Measurements from ENCODE around the gene CHRNA1. TPM values are rescaled to one million over a fixed set of nuclear protein-coding genes. Genes with fewer than 3 reads are reported as not detected.

CHRNA1 gene
- polyA plus RNA-seq, 1 of the 3 experiments (the other 2 are of a cell fraction): 0.02 TPM

DNA sequence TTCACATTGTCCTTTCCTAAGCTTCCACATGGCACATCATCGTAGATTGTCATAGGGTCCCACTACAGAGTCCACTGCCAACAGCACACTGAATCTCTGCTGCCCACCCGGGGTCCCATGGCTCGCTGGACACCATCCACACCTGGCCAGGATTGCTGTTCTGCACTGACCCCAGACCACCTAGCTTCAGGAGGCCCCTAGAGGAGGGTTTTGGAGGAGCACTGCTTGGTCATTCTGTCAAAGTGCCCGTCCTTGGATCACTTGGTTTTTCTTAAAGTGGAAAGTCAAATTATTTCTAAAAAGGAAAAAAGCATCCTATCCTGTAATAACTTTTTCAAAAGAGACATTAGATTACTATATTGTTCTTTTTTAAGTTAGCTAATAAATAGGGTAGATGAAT lies 59.0 kb downstream of the CHRNA1 start:
- H3K9me2 ChIP-seq: no peaks in the 10 kb centered on the region
- no peak overlapping the region for H3K9ac ChIP-seq
- no peaks in the 10 kb centered on the region for H3K36me3 ChIP-seq (replicated peaks in 1 of 2; ENCODE audit: control insufficient read depth in 1 of 2, insufficient read depth in 2 of 2, low read length in 1 of 2)
- no peak overlapping the region for H3K27ac ChIP-seq (ENCODE audit: low read depth in 2 of 2, low read length in 1 of 2)
- H3K27me3 ChIP-seq (ENCODE audit: insufficient read depth): 0 out of 2 replicates have a peak, but pooled peaks cover 6% of the 10 kb centered on the region
- no peaks in the 10 kb centered on the region for H3K9me3 ChIP-seq
- H3K4me1 ChIP-seq (ENCODE audit: control insufficient read depth in 1 of 2, insufficient read depth in 2 of 2, low read depth in 1 of 2, low read length in 1 of 2): no peaks in the 10 kb centered on the region
- H3K4me2 ChIP-seq: no peak overlapping the region
- H3K4me3 ChIP-seq (ENCODE audit: low read depth in 2 of 2, low read length in 1 of 2): no peak overlapping the region
- H3K79me2 ChIP-seq (ENCODE audit: insufficient read depth): no peaks in the 10 kb centered on the region
- no peaks in the 10 kb centered on the region for H4K20me1 ChIP-seq (ENCODE audit: insufficient read depth)
- CTCF ChIA-PET: interaction anchor here (1.4 to 2.3 kb wide), 3 partner anchors 17 to 1380 kb away, joined by 3 to 7 read pairs (median 7); partner anchors contain the start of gene CHN1
- WGBS (ENCODE audit: low lambda C conversion rate): 33% methylated on average over 4 of the region's 4 CpGs
- no peak for DNase-seq
- TF ChIP-seq RAD21 (IDR thresholded peaks at IDR 0.05; ENCODE audit: low read length) (no peak), FOXM1 (IDR thresholded peaks at IDR 0.05; ENCODE audit: low read depth) (no peak), ELF1 (IDR thresholded peaks at IDR 0.05) (no peak), YY1 (IDR thresholded peaks at IDR 0.05; ENCODE audit: low read depth) (no peak), TCF12 (IDR thresholded peaks at IDR 0.05) (no peak), FOXJ3 (CRISPR knock-in tag; IDR thresholded peaks at IDR 0.05) (no peak)
- TF ChIP-seq, protein P1, sequence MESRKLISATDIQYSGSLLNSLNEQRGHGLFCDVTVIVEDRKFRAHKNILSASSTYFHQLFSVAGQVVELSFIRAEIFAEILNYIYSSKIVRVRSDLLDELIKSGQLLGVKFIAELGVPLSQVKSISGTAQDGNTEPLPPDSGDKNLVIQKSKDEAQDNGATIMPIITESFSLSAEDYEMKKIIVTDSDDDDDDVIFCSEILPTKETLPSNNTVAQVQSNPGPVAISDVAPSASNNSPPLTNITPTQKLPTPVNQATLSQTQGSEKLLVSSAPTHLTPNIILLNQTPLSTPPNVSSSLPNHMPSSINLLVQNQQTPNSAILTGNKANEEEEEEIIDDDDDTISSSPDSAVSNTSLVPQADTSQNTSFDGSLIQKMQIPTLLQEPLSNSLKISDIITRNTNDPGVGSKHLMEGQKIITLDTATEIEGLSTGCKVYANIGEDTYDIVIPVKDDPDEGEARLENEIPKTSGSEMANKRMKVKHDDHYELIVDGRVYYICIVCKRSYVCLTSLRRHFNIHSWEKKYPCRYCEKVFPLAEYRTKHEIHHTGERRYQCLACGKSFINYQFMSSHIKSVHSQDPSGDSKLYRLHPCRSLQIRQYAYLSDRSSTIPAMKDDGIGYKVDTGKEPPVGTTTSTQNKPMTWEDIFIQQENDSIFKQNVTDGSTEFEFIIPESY (IDR thresholded peaks at IDR 0.05; ENCODE audit: borderline replicate concordance, low read depth): no peak
- H3F3A ChIP-seq (replicated peaks; ENCODE audit: insufficient read depth): no peaks in the 10 kb centered on the region
- H2AFZ ChIP-seq (ENCODE audit: low read depth): no peak overlapping the region
- POLR2A ChIA-PET: no interaction called here

DNA sequence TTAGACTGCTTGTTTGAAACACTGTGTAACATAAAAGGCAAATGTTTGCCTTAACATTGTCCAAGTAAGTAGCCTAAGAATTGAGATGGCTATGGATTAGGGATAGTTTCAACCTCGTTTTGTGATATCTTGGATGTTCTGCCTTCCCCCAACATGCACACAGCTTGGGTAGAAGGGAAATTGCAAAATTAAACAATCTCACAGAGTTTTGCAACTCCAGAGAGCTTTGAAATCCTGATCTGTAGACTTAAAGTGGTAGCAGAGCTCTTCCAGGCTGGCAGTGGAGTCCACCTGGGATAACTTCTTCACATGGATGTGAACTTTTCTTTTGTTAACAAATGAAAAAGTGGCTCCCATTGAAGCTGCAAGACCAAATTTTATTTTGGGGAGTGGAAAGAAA lies 59.6 kb downstream of the CHRNA1 start:
- H3K9me2 ChIP-seq: no peaks in the 10 kb centered on the region
- H3F3A ChIP-seq (replicated peaks; ENCODE audit: insufficient read depth): no peaks in the 10 kb centered on the region
- H4K20me1 ChIP-seq (ENCODE audit: insufficient read depth): no peaks in the 10 kb centered on the region
- H3K4me1 ChIP-seq (ENCODE audit: control insufficient read depth in 1 of 2, insufficient read depth in 2 of 2, low read depth in 1 of 2, low read length in 1 of 2): no peaks in the 10 kb centered on the region
- H2AFZ ChIP-seq (ENCODE audit: low read depth): no peak overlapping the region
- H3K36me3 ChIP-seq (replicated peaks in 1 of 2; ENCODE audit: control insufficient read depth in 1 of 2, insufficient read depth in 2 of 2, low read length in 1 of 2): no peaks in the 10 kb centered on the region
- H3K27me3 ChIP-seq (ENCODE audit: insufficient read depth): 0 out of 2 replicates have a peak, but pooled peaks cover 6% of the 10 kb centered on the region
- no peaks in the 10 kb centered on the region for H3K79me2 ChIP-seq (ENCODE audit: insufficient read depth)
- H3K27ac ChIP-seq (ENCODE audit: low read depth in 2 of 2, low read length in 1 of 2): no peak overlapping the region
- DNase-seq: no peak
- no peak overlapping the region for H3K9ac ChIP-seq
- H3K4me2 ChIP-seq: no peak overlapping the region
- no peaks in the 10 kb centered on the region for H3K9me3 ChIP-seq
- H3K4me3 ChIP-seq (ENCODE audit: low read depth in 2 of 2, low read length in 1 of 2): no peak overlapping the region
- ChIA-PET CTCF (interaction anchor here (1.4 to 2.3 kb wide), 3 partner anchors 16 to 1381 kb away, joined by 3 to 7 read pairs (median 7); partner anchors contain the start of gene CHN1), POLR2A (no interaction called here)
- 19% methylated on average over 1 of the region's 1 CpG for WGBS (ENCODE audit: low lambda C conversion rate)
- TF ChIP-seq SIN3A (IDR thresholded peaks at IDR 0.05; ENCODE audit: borderline replicate concordance, low read depth, low read length) (no peak), TEAD4 (IDR thresholded peaks at IDR 0.05; ENCODE audit: borderline replicate concordance, insufficient read depth) (no peak), FOXM1 (IDR thresholded peaks at IDR 0.05; ENCODE audit: low read depth) (no peak), EP300 (IDR thresholded peaks at IDR 0.05; ENCODE audit: borderline replicate concordance in 1 of 2, low read depth in 1 of 2, low read length in 1 of 2) (no peak), RXRA (IDR thresholded peaks at IDR 0.05; ENCODE audit: borderline replicate concordance, low read depth) (no peak), NFIC (IDR thresholded peaks at IDR 0.05; ENCODE audit: borderline replicate concordance) (no peak), EZH2phosphoT487 (IDR thresholded peaks at IDR 0.05; ENCODE audit: borderline replicate concordance, low read depth) (no peak), SMC3 (IDR thresholded peaks at IDR 0.05; ENCODE audit: low read depth, low read length) (no peak), MXI1 (IDR thresholded peaks at IDR 0.05; ENCODE audit: low read depth, low read length) (no peak)
- TF ChIP-seq, protein P2, sequence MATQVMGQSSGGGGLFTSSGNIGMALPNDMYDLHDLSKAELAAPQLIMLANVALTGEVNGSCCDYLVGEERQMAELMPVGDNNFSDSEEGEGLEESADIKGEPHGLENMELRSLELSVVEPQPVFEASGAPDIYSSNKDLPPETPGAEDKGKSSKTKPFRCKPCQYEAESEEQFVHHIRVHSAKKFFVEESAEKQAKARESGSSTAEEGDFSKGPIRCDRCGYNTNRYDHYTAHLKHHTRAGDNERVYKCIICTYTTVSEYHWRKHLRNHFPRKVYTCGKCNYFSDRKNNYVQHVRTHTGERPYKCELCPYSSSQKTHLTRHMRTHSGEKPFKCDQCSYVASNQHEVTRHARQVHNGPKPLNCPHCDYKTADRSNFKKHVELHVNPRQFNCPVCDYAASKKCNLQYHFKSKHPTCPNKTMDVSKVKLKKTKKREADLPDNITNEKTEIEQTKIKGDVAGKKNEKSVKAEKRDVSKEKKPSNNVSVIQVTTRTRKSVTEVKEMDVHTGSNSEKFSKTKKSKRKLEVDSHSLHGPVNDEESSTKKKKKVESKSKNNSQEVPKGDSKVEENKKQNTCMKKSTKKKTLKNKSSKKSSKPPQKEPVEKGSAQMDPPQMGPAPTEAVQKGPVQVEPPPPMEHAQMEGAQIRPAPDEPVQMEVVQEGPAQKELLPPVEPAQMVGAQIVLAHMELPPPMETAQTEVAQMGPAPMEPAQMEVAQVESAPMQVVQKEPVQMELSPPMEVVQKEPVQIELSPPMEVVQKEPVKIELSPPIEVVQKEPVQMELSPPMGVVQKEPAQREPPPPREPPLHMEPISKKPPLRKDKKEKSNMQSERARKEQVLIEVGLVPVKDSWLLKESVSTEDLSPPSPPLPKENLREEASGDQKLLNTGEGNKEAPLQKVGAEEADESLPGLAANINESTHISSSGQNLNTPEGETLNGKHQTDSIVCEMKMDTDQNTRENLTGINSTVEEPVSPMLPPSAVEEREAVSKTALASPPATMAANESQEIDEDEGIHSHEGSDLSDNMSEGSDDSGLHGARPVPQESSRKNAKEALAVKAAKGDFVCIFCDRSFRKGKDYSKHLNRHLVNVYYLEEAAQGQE (IDR thresholded peaks at IDR 0.05; ENCODE audit: low read depth, low read length): no peak
- TF ChIP-seq, protein P3, sequence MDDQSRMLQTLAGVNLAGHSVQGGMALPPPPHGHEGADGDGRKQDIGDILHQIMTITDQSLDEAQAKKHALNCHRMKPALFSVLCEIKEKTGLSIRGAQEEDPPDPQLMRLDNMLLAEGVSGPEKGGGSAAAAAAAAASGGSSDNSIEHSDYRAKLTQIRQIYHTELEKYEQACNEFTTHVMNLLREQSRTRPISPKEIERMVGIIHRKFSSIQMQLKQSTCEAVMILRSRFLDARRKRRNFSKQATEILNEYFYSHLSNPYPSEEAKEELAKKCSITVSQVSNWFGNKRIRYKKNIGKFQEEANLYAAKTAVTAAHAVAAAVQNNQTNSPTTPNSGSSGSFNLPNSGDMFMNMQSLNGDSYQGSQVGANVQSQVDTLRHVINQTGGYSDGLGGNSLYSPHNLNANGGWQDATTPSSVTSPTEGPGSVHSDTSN (IDR thresholded peaks at IDR 0.05): no peak
- TF ChIP-seq, protein P4, sequence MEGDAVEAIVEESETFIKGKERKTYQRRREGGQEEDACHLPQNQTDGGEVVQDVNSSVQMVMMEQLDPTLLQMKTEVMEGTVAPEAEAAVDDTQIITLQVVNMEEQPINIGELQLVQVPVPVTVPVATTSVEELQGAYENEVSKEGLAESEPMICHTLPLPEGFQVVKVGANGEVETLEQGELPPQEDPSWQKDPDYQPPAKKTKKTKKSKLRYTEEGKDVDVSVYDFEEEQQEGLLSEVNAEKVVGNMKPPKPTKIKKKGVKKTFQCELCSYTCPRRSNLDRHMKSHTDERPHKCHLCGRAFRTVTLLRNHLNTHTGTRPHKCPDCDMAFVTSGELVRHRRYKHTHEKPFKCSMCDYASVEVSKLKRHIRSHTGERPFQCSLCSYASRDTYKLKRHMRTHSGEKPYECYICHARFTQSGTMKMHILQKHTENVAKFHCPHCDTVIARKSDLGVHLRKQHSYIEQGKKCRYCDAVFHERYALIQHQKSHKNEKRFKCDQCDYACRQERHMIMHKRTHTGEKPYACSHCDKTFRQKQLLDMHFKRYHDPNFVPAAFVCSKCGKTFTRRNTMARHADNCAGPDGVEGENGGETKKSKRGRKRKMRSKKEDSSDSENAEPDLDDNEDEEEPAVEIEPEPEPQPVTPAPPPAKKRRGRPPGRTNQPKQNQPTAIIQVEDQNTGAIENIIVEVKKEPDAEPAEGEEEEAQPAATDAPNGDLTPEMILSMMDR (IDR thresholded peaks at IDR 0.05): no peak
- TF ChIP-seq, protein P5, sequence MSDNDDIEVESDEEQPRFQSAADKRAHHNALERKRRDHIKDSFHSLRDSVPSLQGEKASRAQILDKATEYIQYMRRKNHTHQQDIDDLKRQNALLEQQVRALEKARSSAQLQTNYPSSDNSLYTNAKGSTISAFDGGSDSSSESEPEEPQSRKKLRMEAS (IDR thresholded peaks at IDR 0.05; ENCODE audit: low read depth): no peak
